ENCODE data around the gene ROGDI.

GRCh38 chr16:4799171-4799855, 3.1 kb downstream of the ROGDI start:
- TF ChIP-seq CTCF (IDR thresholded peaks at IDR 0.05) (no peak), POLR2A (IDR thresholded peaks at IDR 0.05) (no peak)

Data from adrenal gland (tissue), 5 donors.